Adrenal gland (tissue), 12 donors: ENCODE measurements around the gene MDGA2. TPM values are rescaled to one million over a fixed set of nuclear protein-coding genes. Genes with fewer than 3 reads are reported as not detected.

Source experiments
- DNase-seq, 7 donors: peaks; one replicate each; pipeline ENCODE4 v3.0.0-alpha.2; 2019 to 2020
- H3K27ac ChIP-seq, 5 donors: fragments of 200-600 bp; sonication (generic) in 4 of 5; 1 replicate in 3 of 5; 2 replicates in 2 of 5; pipeline versions ENCODE4 v1.5.1 to v1.8.0; 2016 to 2020; ENCODE audit warnings: mild to moderate bottlenecking in 1 of 5
- H3K27me3 ChIP-seq: fragments of 200-600 bp; 2 replicates; pipeline ENCODE4 v1.8.0; 2021
- H3K36me3 ChIP-seq, 2 donors: fragments of 200-600 bp; replicated peaks in 1 of 2; 1 replicate in 1 of 2; 2 replicates in 1 of 2; pipeline versions ENCODE4 v1.5.1 to v1.8.0; 2018 to 2022
- H3K4me1 ChIP-seq, 2 donors: fragments of 200-600 bp; replicated peaks in 1 of 2; 1 replicate in 1 of 2; 2 replicates in 1 of 2; pipeline versions ENCODE4 v1.5.1 to v1.8.0; 2018 to 2021
- H3K4me3 ChIP-seq, 4 donors: fragments of 200-600 bp; sonication (generic) in 3 of 4; one replicate each; pipeline ENCODE4 v1.5.1; 2016 to 2018
- H3K9me3 ChIP-seq, 3 donors: fragments of 200-600 bp; sonication (generic) in 1 of 3; replicated peaks in 1 of 3; 1 replicate in 2 of 3; 2 replicates in 1 of 3; pipeline versions ENCODE4 v1.5.1 to v1.8.0; 2016 to 2021
- CTCF ChIP-seq, 6 experiments: fragments of 450-650 bp in 4 of 6; fragments of 200-600 bp in 2 of 6; sonication (generic) in 1 of 6; IDR thresholded peaks; 1 replicate in 5 of 6; 2 replicates in 1 of 6; pipeline versions ENCODE4 v1.5.1 to v1.8.0; 2016 to 2021; ENCODE audit warnings: antibody characterized with exemption in 6 of 6, mild to moderate bottlenecking in 2 of 6, moderate library complexity in 1 of 6
- POLR2A ChIP-seq, 2 donors: fragments of 450-650 bp; IDR thresholded peaks; one replicate each; pipeline ENCODE4 v1.6.1; 2017; ENCODE audit warnings: antibody characterized with exemption in 2 of 2, mild to moderate bottlenecking in 2 of 2, moderate library complexity in 1 of 2
- WGBS, 4 donors: extraction: QIAGEN DNeasy Blood & Tissue Kit in 2 of 4; methylation state at CpG; one replicate each; pipeline versions ENCODE4 v1.1.5 to v1.1.7; 2013 to 2017; 5-methylcytosine and 5-hydroxymethylcytosine counted together
- intact Hi-C, 2 donors: fragments of 100-400 bp; cut with DNase I; formaldehyde crosslinking; loops; one replicate each; pipeline versions ENCODE4 v1.14.1 to v1.15.0; 2022 to 2023
- polyA plus RNA-seq, 3 donors: library from polyadenylated mRNA; stranded (reverse); fragments of 200-250 nt in 2 of 3; fragments of 350-450 nt in 1 of 3; fragmentation: Illumina TruSeq in 1 of 3; extraction: RNeasy Lipid Tissue Mini Kit (QIAGEN cat#74804) in 1 of 3; gene quantifications; one replicate each; pipeline ENCODE4 v1.2.3, GENCODE V29; 2013 to 2014
- total RNA-seq, 9 donors: library from RNA; depleted of rRNA in 4 of 9; stranded (reverse); fragments of >200 nt in 4 of 9; fragments of 120-200 nt in 1 of 9; fragmentation: NEBNext Ultra II Directional in 1 of 9; extraction: Animal tissue kit (Norgen Biotek cat#: 25700) in 1 of 9; gene quantifications; one replicate each; pipeline versions ENCODE4 v1.1.0 to v1.2.4, GENCODE V29; 2013 to 2023
- donor health status: healthy with polysubstance abuse.
- donor health status: Bipolar disorder and iron deficiency.
- donor health status: DM: yes; HTN: yes; CAD: no.
- donor health status: DM: no; HTN: no; CAD: no.
- donor health status: DM: no; HTN: no; CAD: no.
- donor health status: DM: yes; HTN: yes; CAD: no.

Gene MDGA2
- total and polyA plus RNA-seq, 12 donors: 0.08 to 3.5 (median 0.34) TPM; not detected in 5

- DNase-seq: no peak
- H3K4me1 ChIP-seq: no peaks in the 10 kb centered on the region
- no peaks in the 10 kb centered on the region for H3K9me3 ChIP-seq
- H3K4me3 ChIP-seq: no peak overlapping the region
- WGBS, 4 donors: 73 to 85% (median 80%) methylated on average over 3 of the region's 3 CpGs
- no peak overlapping the region for H3K27ac ChIP-seq
- intact Hi-C loops: no loop called here
- no peaks in the 10 kb centered on the region for H3K27me3 ChIP-seq
- no peaks in the 10 kb centered on the region for H3K36me3 ChIP-seq
- no peak for TF ChIP-seq POLR2A (IDR thresholded peaks at IDR 0.05)
- no peak for TF ChIP-seq CTCF (IDR thresholded peaks at IDR 0.05)
Measured at GRCh38 chr14:47327336-47327735, 348.1 kb downstream of the MDGA2 start.

- DNase-seq: no peak
- Histone ChIP-seq H3K36me3 (no peaks in the 10 kb centered on the region), H3K27ac (no peak overlapping the region), H3K27me3 (no peaks in the 10 kb centered on the region), H3K9me3 (no peaks in the 10 kb centered on the region), H3K4me1 (no peaks in the 10 kb centered on the region), H3K4me3 (no peak overlapping the region)
- TF ChIP-seq POLR2A (IDR thresholded peaks at IDR 0.05): no peak
- TF ChIP-seq CTCF (IDR thresholded peaks at IDR 0.05): no peak
- intact Hi-C loops: no loop called here
- 77 to 87% (median 83%) methylated on average over 2 of the region's 2 CpGs for WGBS, 4 donors
Measured at GRCh38 chr14:47322751-47323150, 352.7 kb downstream of the MDGA2 start.

DNA sequence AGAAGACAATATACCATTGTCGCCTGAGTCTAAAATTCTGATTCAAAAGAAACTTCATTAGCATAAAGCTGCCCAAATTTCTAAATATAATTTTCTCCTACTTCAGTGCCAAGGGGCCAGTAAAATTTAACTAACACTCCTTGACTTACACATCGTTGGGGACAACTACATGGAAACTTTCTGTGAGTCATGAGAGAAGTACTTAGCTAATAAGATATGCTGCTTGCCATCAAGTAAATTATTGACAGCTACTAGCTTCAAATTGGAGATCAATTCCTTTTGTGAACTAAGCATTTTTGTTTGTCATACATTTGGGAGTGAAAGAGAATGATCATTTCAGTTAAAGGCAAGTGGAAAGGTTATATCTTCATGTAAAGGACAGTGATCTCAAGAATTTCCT is 373.3 kb downstream of the MDGA2 start:
- no peak for DNase-seq
- H3K27ac ChIP-seq: no peak overlapping the region
- intact Hi-C loops: no loop called here
- H3K36me3 ChIP-seq: no peaks in the 10 kb centered on the region
- no peak overlapping the region for H3K4me3 ChIP-seq
- no peaks in the 10 kb centered on the region for H3K27me3 ChIP-seq
- 76 to 93% (median 85%) methylated on average over 2 of the region's 2 CpGs for WGBS, 4 donors
- no peaks in the 10 kb centered on the region for H3K9me3 ChIP-seq
- H3K4me1 ChIP-seq: no peaks in the 10 kb centered on the region
- no peak for TF ChIP-seq POLR2A (IDR thresholded peaks at IDR 0.05)
- TF ChIP-seq CTCF (IDR thresholded peaks at IDR 0.05): no peak

DNA sequence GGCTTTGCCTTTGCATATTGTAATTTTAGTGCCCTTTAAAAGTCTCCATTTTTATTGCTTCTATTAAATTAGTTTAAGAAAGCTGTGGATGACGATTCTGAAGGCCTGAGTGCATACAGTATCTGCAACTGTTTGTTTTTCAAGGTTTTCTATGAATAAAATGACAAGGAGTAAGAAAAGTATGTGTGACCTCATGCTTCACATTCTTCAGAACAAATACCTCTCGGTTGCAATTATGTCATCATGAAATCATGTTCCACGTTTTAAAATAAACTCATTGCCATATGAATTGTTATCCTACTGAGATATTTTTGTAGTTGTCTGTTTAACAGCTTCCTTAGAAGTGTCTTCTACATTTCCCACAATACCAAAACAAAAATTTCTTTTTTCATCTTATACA is 374.6 kb downstream of the MDGA2 start:
- 29 to 38% (median 34%) methylated on average over 3 of the region's 3 CpGs for whole genome bisulfite sequencing, 4 donors
- H3K9me3 ChIP-seq: no peaks in the 10 kb centered on the region
- TF ChIP-seq POLR2A (IDR thresholded peaks at IDR 0.05) (no peak), CTCF (IDR thresholded peaks at IDR 0.05) (no peak)
- H3K4me3 ChIP-seq: no peak overlapping the region
- no peaks in the 10 kb centered on the region for H3K27me3 ChIP-seq
- no peak for DNase-seq
- H3K4me1 ChIP-seq: no peaks in the 10 kb centered on the region
- intact Hi-C loops: no loop called here
- no peak overlapping the region for H3K27ac ChIP-seq
- H3K36me3 ChIP-seq: no peaks in the 10 kb centered on the region
